Hepatocyte (in vitro differentiated cells): ENCODE measurements around the gene TOGARAM2.

ENCODE experiments used
- CTCF ChIP-seq: fragments of 200-600 bp; sonication (generic); IDR thresholded peaks from 2 replicates; pipeline ENCODE4 v1.5.1; 2016; ENCODE audit warnings: antibody characterized with exemption, mild to moderate bottlenecking; ENCODE audit not compliant: poor library complexity
- EZH2 ChIP-seq: fragments of 200-600 bp; sonication (generic); IDR thresholded peaks from 2 replicates; pipeline ENCODE4 v1.6.1; 2016; ENCODE audit warnings: antibody characterized with exemption, mild to moderate bottlenecking, borderline replicate concordance

GRCh38 chr2:28962505-28962904 lies 18.6 kb upstream of the TOGARAM2 start:
- TF ChIP-seq CTCF, result no peak
- no peak for TF ChIP-seq EZH2
